PC-3 (cell line): ENCODE results near the gene ZBED6. TPM values are rescaled to one million over a fixed set of nuclear protein-coding genes. Genes with fewer than 3 reads are reported as not detected.

Experiments
- ATAC-seq: fragments of 200-7000 bp; cut with Tn5 transposase; 2 replicates; pipeline ENCODE4 v1.9.1; 2020; ENCODE audit warnings: mild to moderate bottlenecking, moderate library complexity
- BruUV-seq: library from RNA; stranded (reverse); fragments of 400-500 nt; replicated peaks from 2 replicates; lab custom pipeline; 2021; lab: Mats Ljungman, UMichigan
- CTCF ChIA-PET: fragments of 300-600 bp; sonication (Branson Sonifier 250); formaldehyde crosslinking; loops from one replicate; lab custom pipeline; 2022; ENCODE audit warnings: antibody characterized with exemption; lab: Charles Lee
- POLR2A ChIA-PET: fragments of 300-600 bp; sonication (Branson Sonifier 250); formaldehyde crosslinking; loops from one replicate; lab custom pipeline; 2022; ENCODE audit warnings: antibody characterized with exemption; ENCODE audit not compliant: unreplicated experiment; lab: Charles Lee
- DNase-seq: peaks from one replicate; pipeline ENCODE4 v3.0.0-alpha.2; 2015
- H2AFZ ChIP-seq: fragments of 300-600 bp; sonication (generic); 2 replicates; pipeline ENCODE4 v1.6.0; 2016; ENCODE audit warnings: antibody characterized with exemption, low read length
- H3F3A ChIP-seq: fragments of 300-600 bp; sonication (generic); one replicate; pipeline ENCODE4 v1.6.0; 2017; ENCODE audit warnings: antibody characterized with exemption, low read length, control low read depth, mild to moderate bottlenecking; ENCODE audit not compliant: unreplicated experiment
- H3K27ac ChIP-seq: fragments of 300-600 bp; sonication (generic); 2 replicates; pipeline ENCODE4 v1.5.1; 2016; ENCODE audit warnings: mild to moderate bottlenecking, low read length
- H3K27me3 ChIP-seq: fragments of 300-600 bp; sonication (generic); 2 replicates; pipeline ENCODE4 v1.6.1; 2016; ENCODE audit warnings: low read length, mixed read lengths
- H3K36me3 ChIP-seq: fragments of 300-600 bp; sonication (generic); 2 replicates; pipeline ENCODE4 v1.6.1; 2016; ENCODE audit warnings: low read depth, mixed run types, low read length, mixed read lengths
- H3K4me1 ChIP-seq: fragments of 300-600 bp; sonication (generic); 2 replicates; pipeline ENCODE4 v1.5.1; 2016; ENCODE audit warnings: low read length; ENCODE audit not compliant: insufficient read depth
- H3K4me2 ChIP-seq: fragments of 300-600 bp; sonication (generic); 2 replicates; pipeline ENCODE4 v1.6.0; 2016; ENCODE audit warnings: low read length
- H3K4me3 ChIP-seq: fragments of 300-600 bp; sonication (generic); 2 replicates; pipeline ENCODE4 v1.5.1; 2016; ENCODE audit warnings: mild to moderate bottlenecking, low read length, mixed read lengths
- H3K79me2 ChIP-seq: fragments of 300-600 bp; sonication (generic); 2 replicates; pipeline ENCODE4 v1.6.1; 2017; ENCODE audit warnings: low read length, mixed read lengths
- H3K9ac ChIP-seq: fragments of 300-600 bp; sonication (generic); 2 replicates; pipeline ENCODE4 v1.6.0; 2016; ENCODE audit warnings: mild to moderate bottlenecking, low read length
- H3K9me2 ChIP-seq: fragments of 300-600 bp; sonication (generic); replicated peaks from 2 replicates; pipeline ENCODE4 v1.6.1; 2016; ENCODE audit warnings: mixed run types, low read length, mixed read lengths
- H3K9me3 ChIP-seq: fragments of 300-600 bp; sonication (generic); 2 replicates; pipeline ENCODE4 v1.6.1; 2016; ENCODE audit warnings: low read length, mixed read lengths
- H4K20me1 ChIP-seq: fragments of 300-600 bp; sonication (generic); 2 replicates; pipeline ENCODE4 v1.6.1; 2016; ENCODE audit warnings: low read length, mixed read lengths
- EZH2 ChIP-seq: fragments of 300-600 bp; sonication (generic); IDR thresholded peaks from one replicate; pipeline ENCODE4 v1.6.1; 2017; ENCODE audit warnings: antibody characterized with exemption, mild to moderate bottlenecking, low read length; ENCODE audit not compliant: unreplicated experiment
- EZH2phosphoT487 ChIP-seq: fragments of 300-600 bp; sonication (generic); IDR thresholded peaks from 2 replicates; pipeline ENCODE4 v1.6.1; 2018; ENCODE audit warnings: mild to moderate bottlenecking, antibody characterized with exemption, low read length, borderline replicate concordance
- intact Hi-C: fragments of 100-400 bp; cut with micrococcal nuclease; formaldehyde crosslinking; loops from 2 replicates; pipeline ENCODE4 v1.9.0; 2023
- total RNA-seq: library from RNA; depleted of rRNA; stranded (reverse); fragments of >200 nt; gene quantifications from 2 replicates; pipeline ENCODE4 v1.2.3, GENCODE V29; 2014
- TF ChIP-seq, protein P1 (sequence below): fragments of 300-600 bp; sonication (generic); conservative IDR thresholded peaks from 2 replicates; pipeline ENCODE4 v1.5.1; 2017; ENCODE audit warnings: antibody characterized with exemption, low read depth, mild to moderate bottlenecking, low read length

ZBED6 gene
- total RNA-seq, 1 experiment from 2014 or later, result 12.9 TPM

DNA sequence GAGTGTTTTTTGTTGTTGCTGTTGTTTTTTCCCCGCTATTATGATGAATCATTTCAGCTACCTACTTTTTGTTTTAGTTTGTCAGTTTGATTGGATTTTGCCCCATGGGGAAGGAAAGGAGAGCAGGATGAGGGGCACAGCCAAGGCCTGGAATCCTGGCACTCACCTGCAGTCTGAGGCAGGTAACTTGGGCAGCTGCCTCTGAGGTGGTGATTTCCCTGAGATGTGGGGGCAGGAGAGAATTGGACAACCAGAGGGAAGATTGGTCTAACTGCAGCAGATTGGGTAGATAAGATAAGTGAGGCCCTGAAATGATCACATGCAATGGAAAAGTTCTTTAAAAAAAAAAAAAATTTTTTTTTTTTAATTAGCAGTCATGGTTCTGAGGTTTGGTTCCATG is 31.9 kb upstream of the ZBED6 start:
- Histone ChIP-seq H3K9me3 (no peaks in the 10 kb centered on the region), H3K36me3 (no peaks in the 10 kb centered on the region), H3K9me2 (no peaks in the 10 kb centered on the region), H4K20me1 (no peaks in the 10 kb centered on the region), H3K4me1 (no peaks in the 10 kb centered on the region), H3F3A (no peaks in the 10 kb centered on the region), H3K79me2 (no peaks in the 10 kb centered on the region), H3K4me2 (no peak overlapping the region), H3K9ac (no peak overlapping the region), H3K27me3 (no peaks in the 10 kb centered on the region), H2AFZ (no peak overlapping the region), H3K4me3 (no peak overlapping the region), H3K27ac (no peak overlapping the region)
- ATAC-seq, result no peak
- DNase-seq, result no peak
- POLR2A ChIA-PET, result no interaction called here
- BruUV-seq, result no TSS peak
- intact Hi-C loops, result no loop called here
- no peak for TF ChIP-seq EZH2
- TF ChIP-seq, protein P1, sequence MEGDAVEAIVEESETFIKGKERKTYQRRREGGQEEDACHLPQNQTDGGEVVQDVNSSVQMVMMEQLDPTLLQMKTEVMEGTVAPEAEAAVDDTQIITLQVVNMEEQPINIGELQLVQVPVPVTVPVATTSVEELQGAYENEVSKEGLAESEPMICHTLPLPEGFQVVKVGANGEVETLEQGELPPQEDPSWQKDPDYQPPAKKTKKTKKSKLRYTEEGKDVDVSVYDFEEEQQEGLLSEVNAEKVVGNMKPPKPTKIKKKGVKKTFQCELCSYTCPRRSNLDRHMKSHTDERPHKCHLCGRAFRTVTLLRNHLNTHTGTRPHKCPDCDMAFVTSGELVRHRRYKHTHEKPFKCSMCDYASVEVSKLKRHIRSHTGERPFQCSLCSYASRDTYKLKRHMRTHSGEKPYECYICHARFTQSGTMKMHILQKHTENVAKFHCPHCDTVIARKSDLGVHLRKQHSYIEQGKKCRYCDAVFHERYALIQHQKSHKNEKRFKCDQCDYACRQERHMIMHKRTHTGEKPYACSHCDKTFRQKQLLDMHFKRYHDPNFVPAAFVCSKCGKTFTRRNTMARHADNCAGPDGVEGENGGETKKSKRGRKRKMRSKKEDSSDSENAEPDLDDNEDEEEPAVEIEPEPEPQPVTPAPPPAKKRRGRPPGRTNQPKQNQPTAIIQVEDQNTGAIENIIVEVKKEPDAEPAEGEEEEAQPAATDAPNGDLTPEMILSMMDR, result no peak
- no peak for TF ChIP-seq EZH2phosphoT487
- CTCF ChIA-PET, result no interaction called here

DNA sequence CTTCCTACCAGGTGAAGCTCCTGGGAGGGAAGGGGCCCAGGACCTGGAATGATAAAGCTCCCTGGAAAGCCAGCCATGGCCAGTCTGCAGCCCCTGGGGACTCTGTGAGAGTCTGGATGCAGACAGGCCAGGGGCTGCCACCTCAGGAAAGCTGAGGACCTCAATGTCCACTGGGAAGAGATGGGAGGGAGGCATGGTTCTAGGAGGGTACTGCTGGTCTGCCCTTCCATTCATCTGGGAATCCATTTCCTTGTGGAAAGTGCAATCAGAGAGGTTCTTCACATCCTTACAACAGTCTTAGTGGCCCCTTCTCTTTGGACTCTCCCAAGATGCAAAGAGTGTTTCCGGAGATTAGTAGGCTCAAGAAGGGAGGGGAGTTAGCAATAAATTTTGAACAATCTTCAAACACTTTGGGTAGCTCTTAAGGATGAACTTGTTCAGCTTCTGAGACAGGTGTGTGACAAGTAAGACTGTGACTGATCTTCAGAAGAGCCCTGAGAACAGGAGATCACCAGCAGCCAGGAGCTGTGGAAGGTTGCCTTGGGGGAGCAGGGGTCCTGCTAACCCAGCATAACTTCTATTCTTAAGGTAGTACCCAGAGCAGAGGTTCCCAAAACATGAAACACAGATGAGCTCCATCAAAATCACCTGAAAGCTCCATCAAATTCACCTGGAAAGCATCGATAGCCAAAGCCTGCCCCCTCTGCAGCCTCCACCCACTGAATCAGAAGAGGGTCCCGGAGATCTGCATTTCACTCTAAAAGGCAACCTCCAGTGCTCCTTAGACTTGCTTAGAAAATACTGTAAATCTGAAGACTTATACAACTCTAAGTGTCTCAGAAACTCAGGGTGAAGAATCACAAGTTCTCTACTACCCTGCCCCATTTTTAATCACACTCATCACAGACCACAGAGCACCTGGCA is 31.1 kb upstream of the ZBED6 start:
- no peaks in the 10 kb centered on the region for H3K9me3 ChIP-seq
- no peak overlapping the region for H3K4me2 ChIP-seq
- BruUV-seq, result no TSS peak
- DNase-seq (no peak), ATAC-seq (no peak)
- H3K27me3 ChIP-seq, result no peaks in the 10 kb centered on the region
- no peaks in the 10 kb centered on the region for H4K20me1 ChIP-seq
- intact Hi-C loops, result no loop called here
- no peak overlapping the region for H3K27ac ChIP-seq
- ChIA-PET POLR2A (no interaction called here), CTCF (no interaction called here)
- no peaks in the 10 kb centered on the region for H3K9me2 ChIP-seq
- TF ChIP-seq EZH2 (no peak), EZH2phosphoT487 (no peak)
- TF ChIP-seq, protein P1, result no peak
- no peaks in the 10 kb centered on the region for H3K4me1 ChIP-seq
- no peak overlapping the region for H3K9ac ChIP-seq
- no peaks in the 10 kb centered on the region for H3K36me3 ChIP-seq
- no peaks in the 10 kb centered on the region for H3K79me2 ChIP-seq
- H3K4me3 ChIP-seq, result no peak overlapping the region
- H2AFZ ChIP-seq, result no peak overlapping the region
- no peaks in the 10 kb centered on the region for H3F3A ChIP-seq
